Measurements from ENCODE around the gene REEP1.

GRCh38 chr2:86256982-86257381, 80.4 kb downstream of the REEP1 start:
- TF ChIP-seq CTCF (conservative IDR thresholded peaks at IDR 0.05 in 1 of 2, IDR thresholded peaks at IDR 0.05 in 1 of 2; ENCODE audit: extremely low read depth in 1 of 2, insufficient read depth in 1 of 2, low read depth in 1 of 2, low read length in 2 of 2) (no peak), EZH2 (IDR thresholded peaks at IDR 0.05; ENCODE audit: borderline replicate concordance, low read length) (no peak)

All from mammary epithelial cell (primary cell).